Neural progenitor cell (in vitro differentiated cells): ENCODE results near the gene RNF225. TPM values are rescaled to one million over a fixed set of nuclear protein-coding genes. Genes with fewer than 3 reads are reported as not detected.

Experiments used
- DNase-seq: peaks from one replicate; pipeline ENCODE4 v3.0.0-alpha.2; 2016; ENCODE audit warnings: low spot score
- H2AFZ ChIP-seq: fragments of 200-600 bp; sonication (generic); replicated peaks from 2 replicates; pipeline ENCODE4 v1.6.1; 2016; ENCODE audit warnings: antibody characterized with exemption
- H3F3A ChIP-seq: fragments of 200-600 bp; sonication (generic); 2 replicates; pipeline ENCODE4 v1.6.1; 2016; ENCODE audit warnings: antibody characterized with exemption, low read depth
- H3K27ac ChIP-seq: fragments of 200-600 bp; sonication (generic); 2 replicates; pipeline ENCODE4 v1.5.1; 2016; ENCODE audit warnings: mild to moderate bottlenecking
- H3K27me3 ChIP-seq: fragments of 200-600 bp; sonication (generic); 2 replicates; pipeline ENCODE4 v1.6.1; 2016; ENCODE audit warnings: mild to moderate bottlenecking, moderate library complexity
- H3K36me3 ChIP-seq: fragments of 200-600 bp; sonication (generic); 2 replicates; pipeline ENCODE4 v1.5.1; 2016
- H3K4me1 ChIP-seq: fragments of 200-600 bp; sonication (generic); 2 replicates; pipeline ENCODE4 v1.6.1; 2016; ENCODE audit warnings: mixed run types
- H3K4me2 ChIP-seq: fragments of 200-600 bp; sonication (generic); 2 replicates; pipeline ENCODE4 v1.6.1; 2016
- H3K4me3 ChIP-seq: fragments of 200-600 bp; sonication (generic); 2 replicates; pipeline ENCODE4 v1.5.1; 2016
- H3K79me2 ChIP-seq: fragments of 200-600 bp; sonication (generic); 2 replicates; pipeline ENCODE4 v1.6.1; 2016; ENCODE audit warnings: low read depth
- H3K9ac ChIP-seq: fragments of 200-600 bp; sonication (generic); 2 replicates; pipeline ENCODE4 v1.6.1; 2016
- H3K9me3 ChIP-seq: fragments of 200-600 bp; sonication (generic); 2 replicates; pipeline ENCODE4 v1.5.1; 2016; ENCODE audit warnings: low read depth
- H4K20me1 ChIP-seq: fragments of 200-600 bp; sonication (generic); 2 replicates; pipeline ENCODE4 v1.6.1; 2016; ENCODE audit warnings: low read depth
- H3K27ac Mint-ChIP-seq: 3 replicates; pipeline ENCODE4 v1.8.0; 2021; ENCODE audit warnings: mixed read lengths
- H3K27me3 Mint-ChIP-seq: 2 replicates; pipeline ENCODE4 v1.8.0; 2022; ENCODE audit warnings: low read depth, mild to moderate bottlenecking, inconsistent platforms, moderate library complexity, mixed read lengths; ENCODE audit not compliant: insufficient read depth
- H3K36me3 Mint-ChIP-seq: 3 replicates; pipeline ENCODE4 v1.8.0; 2021; ENCODE audit warnings: mixed read lengths
- H3K4me1 Mint-ChIP-seq: 3 replicates; pipeline ENCODE4 v1.8.0; 2021; ENCODE audit warnings: mixed read lengths
- H3K4me3 Mint-ChIP-seq: 3 replicates; pipeline ENCODE4 v1.8.0; 2021; ENCODE audit warnings: mild to moderate bottlenecking, moderate library complexity, mixed read lengths
- H3K9me3 Mint-ChIP-seq: 3 replicates; pipeline ENCODE4 v1.8.0; 2020; ENCODE audit warnings: mixed read lengths
- EZH2 ChIP-seq: fragments of 200-600 bp; sonication (generic); IDR thresholded peaks from 2 replicates; pipeline ENCODE4 v1.6.1; 2017; ENCODE audit warnings: antibody characterized with exemption, mild to moderate bottlenecking, moderate library complexity
- EZH2phosphoT487 ChIP-seq: fragments of 200-600 bp; sonication (generic); IDR thresholded peaks from 2 replicates; pipeline ENCODE4 v1.6.1; 2017; ENCODE audit warnings: antibody characterized with exemption
- total RNA-seq: library from RNA; depleted of rRNA; stranded (reverse); fragments of >200 nt; gene quantifications from 2 replicates; pipeline ENCODE4 v1.2.3, GENCODE V29; 2015; ENCODE audit warnings: low replicate concordance
- TF ChIP-seq, protein P1 (sequence below): fragments of 200-600 bp; sonication (generic); IDR thresholded peaks from 2 replicates; pipeline ENCODE4 v1.5.1; 2017; ENCODE audit warnings: antibody characterized with exemption, mild to moderate bottlenecking

RNF225 gene
- total RNA-seq, 1 donor from 2014 or later = not detected

GRCh38 chr19:58366585-58367430 lies 28.6 kb upstream of the RNF225 start:
- H3K4me1 Mint-ChIP-seq = peaks cover 5% of the 10 kb centered on the region
- peaks cover 7% of the 10 kb centered on the region for H3K27me3 Mint-ChIP-seq
- H2AFZ ChIP-seq = no peak overlapping the region
- no peaks in the 10 kb centered on the region for H4K20me1 ChIP-seq
- H3K9ac ChIP-seq = no peak overlapping the region
- DNase-seq = no peak
- H3K4me3 Mint-ChIP-seq = no peak overlapping the region
- TF ChIP-seq EZH2phosphoT487 = no peak
- no peak overlapping the region for H3K4me2 ChIP-seq
- H3K4me1 ChIP-seq = no peaks in the 10 kb centered on the region
- no peaks in the 10 kb centered on the region for H3K9me3 ChIP-seq
- H3K27me3 ChIP-seq = no peaks in the 10 kb centered on the region
- H3K36me3 Mint-ChIP-seq = peaks cover 10% of the 10 kb centered on the region
- no peaks in the 10 kb centered on the region for H3K9me3 Mint-ChIP-seq
- H3K79me2 ChIP-seq = no peaks in the 10 kb centered on the region
- H3F3A ChIP-seq = peaks cover 4% of the 10 kb centered on the region
- no peaks in the 10 kb centered on the region for H3K36me3 ChIP-seq
- H3K27ac Mint-ChIP-seq = peak overlapping the region; percentile 60
- no peak overlapping the region for H3K4me3 ChIP-seq
- no peak overlapping the region for H3K27ac ChIP-seq

- DNase-seq = no peak
- no peak for TF ChIP-seq EZH2phosphoT487
- no peak for TF ChIP-seq EZH2
- TF ChIP-seq, protein P1, sequence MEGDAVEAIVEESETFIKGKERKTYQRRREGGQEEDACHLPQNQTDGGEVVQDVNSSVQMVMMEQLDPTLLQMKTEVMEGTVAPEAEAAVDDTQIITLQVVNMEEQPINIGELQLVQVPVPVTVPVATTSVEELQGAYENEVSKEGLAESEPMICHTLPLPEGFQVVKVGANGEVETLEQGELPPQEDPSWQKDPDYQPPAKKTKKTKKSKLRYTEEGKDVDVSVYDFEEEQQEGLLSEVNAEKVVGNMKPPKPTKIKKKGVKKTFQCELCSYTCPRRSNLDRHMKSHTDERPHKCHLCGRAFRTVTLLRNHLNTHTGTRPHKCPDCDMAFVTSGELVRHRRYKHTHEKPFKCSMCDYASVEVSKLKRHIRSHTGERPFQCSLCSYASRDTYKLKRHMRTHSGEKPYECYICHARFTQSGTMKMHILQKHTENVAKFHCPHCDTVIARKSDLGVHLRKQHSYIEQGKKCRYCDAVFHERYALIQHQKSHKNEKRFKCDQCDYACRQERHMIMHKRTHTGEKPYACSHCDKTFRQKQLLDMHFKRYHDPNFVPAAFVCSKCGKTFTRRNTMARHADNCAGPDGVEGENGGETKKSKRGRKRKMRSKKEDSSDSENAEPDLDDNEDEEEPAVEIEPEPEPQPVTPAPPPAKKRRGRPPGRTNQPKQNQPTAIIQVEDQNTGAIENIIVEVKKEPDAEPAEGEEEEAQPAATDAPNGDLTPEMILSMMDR = no peak
- no peaks in the 10 kb centered on the region for H3K9me3 ChIP-seq
- H2AFZ ChIP-seq = no peak overlapping the region
- no peak overlapping the region for H3K9ac ChIP-seq
- Mint-ChIP-seq H3K27me3 (peaks cover 4% of the 10 kb centered on the region), H3K27ac (no peak overlapping the region), H3K36me3 (peaks cover 10% of the 10 kb centered on the region), H3K4me1 (peaks cover 3% of the 10 kb centered on the region), H3K4me3 (no peak overlapping the region), H3K9me3 (no peaks in the 10 kb centered on the region)
- peaks cover 3% of the 10 kb centered on the region for H3F3A ChIP-seq
- H3K79me2 ChIP-seq = no peaks in the 10 kb centered on the region
- H3K27ac ChIP-seq = no peak overlapping the region
- no peak overlapping the region for H3K4me2 ChIP-seq
- H3K36me3 ChIP-seq = no peaks in the 10 kb centered on the region
- H3K4me1 ChIP-seq = no peaks in the 10 kb centered on the region
- no peaks in the 10 kb centered on the region for H3K27me3 ChIP-seq
- no peaks in the 10 kb centered on the region for H4K20me1 ChIP-seq
- H3K4me3 ChIP-seq = no peak overlapping the region
Measured at GRCh38 chr19:58367698-58368454, 27.6 kb upstream of the RNF225 start.

- no peak overlapping the region for H3K9ac ChIP-seq
- no peaks in the 10 kb centered on the region for H4K20me1 ChIP-seq
- no peak overlapping the region for H3K4me3 Mint-ChIP-seq
- TF ChIP-seq, protein P1 = no peak
- TF ChIP-seq EZH2phosphoT487 (no peak), EZH2 (no peak)
- H2AFZ ChIP-seq = no peak overlapping the region
- peaks cover 10% of the 10 kb centered on the region for H3K36me3 Mint-ChIP-seq
- H3K27me3 Mint-ChIP-seq = peaks cover 4% of the 10 kb centered on the region
- H3F3A ChIP-seq = peaks cover 3% of the 10 kb centered on the region
- H3K79me2 ChIP-seq = no peaks in the 10 kb centered on the region
- H3K4me2 ChIP-seq = no peak overlapping the region
- H3K27ac ChIP-seq = no peak overlapping the region
- H3K4me3 ChIP-seq = no peak overlapping the region
- H3K4me1 Mint-ChIP-seq = peaks cover 3% of the 10 kb centered on the region
- no peaks in the 10 kb centered on the region for H3K27me3 ChIP-seq
- no peak for DNase-seq
- H3K4me1 ChIP-seq = no peaks in the 10 kb centered on the region
- H3K9me3 Mint-ChIP-seq = no peaks in the 10 kb centered on the region
- H3K27ac Mint-ChIP-seq = no peak overlapping the region
- no peaks in the 10 kb centered on the region for H3K36me3 ChIP-seq
- no peaks in the 10 kb centered on the region for H3K9me3 ChIP-seq
Measured at GRCh38 chr19:58368561-58369360, 26.7 kb upstream of the RNF225 start.
